HG03565 (cell line): ENCODE data around the gene SECTM1.
"Not testable (repeated sequence)": the region's sequence is repeated elsewhere in the genome, so short reads cannot be mapped to it uniquely, and the experiment has no call there.

ENCODE experiments used
- ATAC-seq: cut with Tn5 transposase; IDR thresholded peaks from one replicate; pipeline ENCODE4 v1.9.1; 2021; ENCODE audit warnings: mild to moderate bottlenecking, moderate library complexity; ENCODE audit not compliant: unreplicated experiment

SECTM1 gene

GRCh38 chr17:82370471-82371332, 37.1 kb upstream of the SECTM1 start:
- ATAC-seq, result no peak

DNA sequence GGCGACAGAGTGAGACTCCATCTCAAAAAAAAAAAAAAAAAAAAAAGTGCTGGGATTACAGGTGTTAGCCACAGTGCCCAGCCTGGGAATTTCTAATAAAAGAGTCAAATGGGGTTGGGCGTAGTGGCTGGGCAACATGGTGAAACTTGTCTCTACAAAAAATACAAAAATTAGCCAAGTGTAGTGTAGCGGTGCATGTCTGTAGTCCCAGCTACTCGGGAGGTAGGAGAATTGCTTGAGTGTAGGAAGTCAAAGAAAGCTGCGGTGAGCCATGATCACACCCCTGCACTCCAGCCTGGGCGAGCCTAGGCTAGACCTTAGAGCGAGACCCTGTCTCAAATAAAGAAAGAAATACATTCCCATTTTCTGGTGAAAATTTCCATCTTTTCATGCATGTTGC, 35.6 kb upstream of the SECTM1 start:
- ATAC-seq, result no peak

DNA sequence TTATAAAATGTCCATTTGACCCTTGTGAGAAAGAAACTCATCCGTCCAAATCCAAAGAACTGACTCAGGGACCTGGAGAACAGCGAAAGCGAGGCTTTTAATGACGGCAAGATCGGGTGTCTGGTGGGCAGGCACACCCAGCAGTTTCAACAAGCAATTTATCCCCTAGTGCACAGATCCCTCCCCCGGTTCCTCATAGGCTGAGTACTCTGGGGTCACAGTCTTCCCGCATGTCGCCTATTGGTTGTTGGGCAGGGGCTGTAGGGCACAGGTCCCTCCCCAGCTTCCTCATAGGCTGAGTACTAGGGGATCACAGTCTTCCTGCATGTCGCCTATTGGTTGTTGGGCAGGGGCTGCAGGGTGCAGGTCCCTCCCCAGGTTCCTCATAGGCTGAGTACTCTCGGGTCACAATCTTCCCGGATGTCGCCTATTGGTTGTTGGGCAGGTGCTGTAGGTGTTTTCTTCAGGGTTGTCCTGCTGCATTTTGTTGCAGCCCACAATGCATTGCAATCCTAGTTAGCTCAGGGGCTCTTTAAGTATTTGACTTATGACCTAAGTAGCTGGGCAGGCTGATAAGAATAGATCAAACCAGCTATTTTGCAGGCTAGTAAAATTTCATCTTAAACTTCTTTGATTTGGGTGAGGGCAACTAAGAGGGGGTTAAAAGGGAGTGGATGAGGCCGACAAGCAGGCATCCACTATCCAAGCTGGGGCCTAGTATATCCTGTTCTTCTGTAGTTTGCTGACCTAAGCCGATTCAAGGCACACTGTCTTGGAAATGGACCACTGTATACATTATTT, 34.4 kb upstream of the SECTM1 start:
- no peak for ATAC-seq

GRCh38 chr17:82366749-82367148, 33.2 kb upstream of the SECTM1 start:
- no peak for ATAC-seq

DNA sequence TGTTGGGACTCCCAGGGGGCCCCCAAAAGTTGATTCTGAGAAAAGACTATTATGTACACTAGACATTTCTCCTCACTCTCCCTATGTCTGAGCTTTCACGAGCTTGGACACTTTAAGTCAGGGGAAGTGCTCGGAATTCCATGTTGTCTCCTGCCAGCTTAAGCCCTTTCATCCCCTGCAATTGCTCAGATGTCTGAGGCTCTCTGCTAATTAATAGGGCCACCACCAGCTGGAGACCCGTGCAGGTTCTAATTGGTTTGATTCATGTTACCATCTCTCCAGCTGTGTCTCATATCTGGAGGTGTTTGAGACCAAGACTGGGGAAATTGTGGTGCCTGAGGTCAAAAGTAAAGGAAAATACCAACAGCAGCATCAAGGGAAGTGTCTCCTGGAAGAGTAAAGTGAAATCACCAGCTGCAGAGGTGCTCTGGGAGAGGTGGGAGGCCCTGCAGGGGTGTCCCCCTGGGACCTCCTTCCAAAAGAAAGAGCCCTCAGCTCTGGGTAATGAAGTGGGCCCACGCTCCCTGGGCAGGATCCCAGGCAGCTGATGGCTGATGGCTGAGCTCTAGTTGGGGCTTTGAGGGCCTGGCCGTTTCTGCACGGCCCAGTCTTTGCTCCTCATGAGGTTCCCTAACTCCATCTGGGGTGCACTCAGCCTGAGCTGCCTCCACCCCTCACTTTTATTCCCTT, 32.2 kb upstream of the SECTM1 start:
- ATAC-seq, result no peak

DNA sequence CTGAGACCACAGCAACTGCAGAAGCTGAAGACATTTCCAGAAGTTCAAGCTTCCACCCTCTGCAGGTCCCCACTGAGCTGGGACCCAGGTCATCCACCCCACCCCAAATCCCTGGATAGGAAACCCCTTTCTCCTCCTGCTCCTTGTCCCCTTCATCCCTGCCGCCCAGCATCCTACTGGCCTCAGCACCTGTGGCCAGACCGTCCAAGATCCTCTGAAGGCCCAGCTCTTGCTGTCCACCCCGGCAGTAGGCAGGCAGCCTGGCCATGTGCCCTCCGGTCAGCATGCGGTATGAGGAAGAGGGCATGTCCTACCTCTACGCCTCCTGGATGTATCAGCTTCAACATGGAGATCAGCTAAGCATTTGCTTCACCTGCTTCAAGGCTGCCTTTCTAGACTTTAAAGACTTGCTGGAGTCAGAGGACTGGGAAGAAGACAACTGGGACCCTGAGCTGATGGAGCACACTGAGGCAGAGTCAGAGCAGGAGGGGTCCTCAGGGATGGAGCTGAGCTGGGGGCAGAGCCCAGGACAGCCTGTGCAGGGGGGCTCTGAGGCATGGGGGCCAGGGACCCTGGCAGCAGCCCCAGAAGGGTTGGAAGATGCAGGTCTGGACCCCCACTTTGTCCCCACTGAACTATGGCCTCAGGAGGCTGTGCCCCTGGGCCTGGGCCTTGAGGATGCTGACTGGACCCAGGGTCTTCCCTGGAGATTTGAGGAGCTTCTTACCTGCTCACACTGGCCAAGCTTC, 28.5 kb upstream of the SECTM1 start:
- no peak for ATAC-seq

DNA sequence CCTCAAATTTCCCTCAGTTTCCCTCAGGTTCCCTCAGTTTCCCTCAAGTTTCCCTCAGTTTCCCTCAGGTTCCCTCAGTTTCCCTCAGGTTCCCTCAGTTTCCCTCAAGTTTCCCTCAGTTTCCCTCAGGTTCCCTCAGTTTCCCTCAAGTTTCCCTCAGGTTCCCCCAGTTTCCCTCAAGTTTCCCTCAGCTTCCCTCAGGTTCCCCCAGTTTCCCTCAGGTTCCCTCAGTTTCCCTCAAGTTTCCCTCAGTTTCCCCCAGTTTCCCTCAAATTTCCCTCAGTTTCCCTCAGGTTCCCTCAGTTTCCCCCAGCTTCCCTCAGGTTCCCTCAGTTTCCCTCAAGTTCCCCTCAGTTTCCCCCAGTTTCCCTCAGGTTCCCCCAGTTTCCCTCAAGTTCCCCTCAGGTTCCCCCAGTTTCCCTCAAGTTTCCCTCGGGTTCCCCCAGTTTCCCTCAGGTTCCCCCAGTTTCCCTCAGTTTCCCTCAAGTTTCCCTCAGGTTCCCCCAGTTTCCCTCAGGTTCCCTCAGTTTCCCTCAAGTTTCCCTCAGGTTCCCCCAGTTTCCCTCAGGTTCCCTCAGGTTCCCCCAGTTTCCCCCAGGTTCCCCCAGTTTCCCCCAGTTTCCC, 26.0 kb upstream of the SECTM1 start:
- not testable (repeated sequence) for ATAC-seq

GRCh38 chr17:82358465-82359350, 25.1 kb upstream of the SECTM1 start, which contains the start of gene TEX19:
Gene TEX19, plus strand, starts transcription at chr17:82359247. Its CDS starts 2,904 bp downstream, at chr17:82362151.
- ATAC-seq, result no peak

- no peak for ATAC-seq
These were observed 23.8 kb upstream of the SECTM1 start for GRCh38 chr17:82357394-82357793.

DNA sequence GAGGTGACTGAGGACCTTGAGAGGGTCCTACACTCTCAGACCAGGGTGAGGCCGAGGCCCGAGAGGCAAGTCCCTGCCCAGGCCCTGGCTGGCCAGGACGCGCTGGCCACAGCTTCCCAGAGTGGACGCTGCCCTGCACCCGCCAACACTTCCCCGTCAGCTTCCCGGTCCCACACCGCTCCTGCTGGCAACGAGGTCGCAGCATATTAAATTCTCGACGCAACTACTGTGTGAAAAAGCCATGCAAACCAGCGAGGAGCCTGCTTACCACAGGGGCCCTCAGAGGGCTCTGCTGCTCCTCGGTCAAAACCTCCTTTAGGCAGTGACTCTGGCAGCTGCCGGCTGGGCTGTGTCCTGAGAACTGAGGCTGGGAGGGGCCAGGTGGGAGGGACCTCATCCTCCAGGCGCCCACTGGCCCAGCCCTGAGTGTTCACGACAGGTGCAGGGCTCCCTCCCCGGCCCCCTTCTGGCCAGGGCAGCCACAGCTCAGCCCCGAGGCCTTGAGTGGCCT, 23.3 kb upstream of the SECTM1 start:
- no peak for ATAC-seq

DNA sequence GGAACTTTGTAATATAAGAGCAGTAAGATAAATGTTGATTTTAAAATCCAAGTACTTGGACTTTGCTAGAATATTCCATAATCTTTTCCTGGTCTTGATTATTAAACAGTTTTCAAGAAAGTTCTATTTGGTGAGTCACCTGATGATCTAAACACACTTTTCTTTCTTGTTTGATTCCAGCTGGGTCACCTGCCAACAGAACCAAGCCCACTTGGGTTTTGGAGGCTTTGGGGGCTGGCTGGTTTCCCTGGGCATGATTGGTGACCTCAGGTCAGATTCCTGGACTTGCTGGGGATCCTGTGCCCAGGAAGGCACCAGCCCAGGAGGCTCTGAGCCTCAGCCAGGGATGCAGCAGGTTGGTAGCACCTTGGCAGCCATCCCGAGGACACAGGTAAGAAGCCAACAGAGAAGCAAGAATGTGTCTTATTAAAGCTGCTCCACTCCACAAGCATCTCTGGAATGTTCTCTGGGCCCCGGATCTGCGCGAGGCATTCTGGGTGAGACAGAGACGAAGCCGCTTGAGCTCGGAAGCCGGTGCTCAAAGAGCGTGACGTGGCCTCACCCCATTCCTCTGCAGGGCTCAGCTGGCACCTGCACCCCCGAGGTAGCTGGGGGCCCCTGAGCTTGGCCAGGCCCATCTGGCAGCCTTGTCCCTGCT, 22.3 kb upstream of the SECTM1 start:
- no peak for ATAC-seq

GRCh38 chr17:82354804-82355308, 21.3 kb upstream of the SECTM1 start:
- ATAC-seq, result no peak

DNA sequence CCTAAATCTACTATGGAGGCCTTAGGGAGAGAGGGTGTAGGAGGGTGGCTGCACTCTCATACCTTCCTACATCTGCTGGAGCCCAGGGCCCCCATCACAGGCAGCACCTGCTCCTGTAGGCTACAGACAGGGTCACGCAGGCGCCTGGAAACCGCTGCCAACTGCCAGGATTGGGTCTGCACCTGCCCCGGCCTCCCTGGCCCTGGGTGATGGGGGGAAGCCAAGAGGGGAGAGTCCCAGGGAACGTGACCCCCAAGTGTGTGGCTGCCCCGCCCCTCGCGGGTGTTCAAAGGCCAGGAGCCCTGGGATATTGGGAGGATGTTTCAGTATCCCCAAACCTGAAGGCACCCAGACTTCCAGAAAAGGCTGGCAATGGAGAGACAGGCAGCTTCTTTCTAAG, 19.9 kb upstream of the SECTM1 start:
- no peak for ATAC-seq

GRCh38 chr17:82351713-82352488, 18.3 kb upstream of the SECTM1 start:
- ATAC-seq, result no peak

DNA sequence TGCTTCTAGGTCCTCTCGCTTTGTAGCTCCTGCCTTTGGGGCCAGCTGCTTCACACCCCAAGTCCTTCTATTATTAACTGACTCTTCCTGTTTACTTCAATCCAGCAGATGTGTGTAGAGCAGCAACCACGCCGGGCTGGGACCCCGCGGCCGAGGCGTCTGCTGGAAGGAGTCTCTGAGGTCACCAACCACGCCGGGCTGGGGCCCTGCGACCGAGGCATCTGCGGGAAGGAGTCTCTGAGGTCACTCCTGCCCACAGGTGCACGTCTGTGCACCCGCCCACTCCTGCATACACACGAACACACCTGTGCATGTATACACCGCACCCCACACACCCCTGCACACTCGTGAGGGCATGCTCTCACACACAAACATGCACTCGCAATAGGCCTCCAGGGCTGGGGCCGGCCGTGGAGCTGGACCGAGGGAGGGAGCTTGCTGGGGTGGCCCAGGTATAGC, 17.7 kb upstream of the SECTM1 start:
- no peak for ATAC-seq

DNA sequence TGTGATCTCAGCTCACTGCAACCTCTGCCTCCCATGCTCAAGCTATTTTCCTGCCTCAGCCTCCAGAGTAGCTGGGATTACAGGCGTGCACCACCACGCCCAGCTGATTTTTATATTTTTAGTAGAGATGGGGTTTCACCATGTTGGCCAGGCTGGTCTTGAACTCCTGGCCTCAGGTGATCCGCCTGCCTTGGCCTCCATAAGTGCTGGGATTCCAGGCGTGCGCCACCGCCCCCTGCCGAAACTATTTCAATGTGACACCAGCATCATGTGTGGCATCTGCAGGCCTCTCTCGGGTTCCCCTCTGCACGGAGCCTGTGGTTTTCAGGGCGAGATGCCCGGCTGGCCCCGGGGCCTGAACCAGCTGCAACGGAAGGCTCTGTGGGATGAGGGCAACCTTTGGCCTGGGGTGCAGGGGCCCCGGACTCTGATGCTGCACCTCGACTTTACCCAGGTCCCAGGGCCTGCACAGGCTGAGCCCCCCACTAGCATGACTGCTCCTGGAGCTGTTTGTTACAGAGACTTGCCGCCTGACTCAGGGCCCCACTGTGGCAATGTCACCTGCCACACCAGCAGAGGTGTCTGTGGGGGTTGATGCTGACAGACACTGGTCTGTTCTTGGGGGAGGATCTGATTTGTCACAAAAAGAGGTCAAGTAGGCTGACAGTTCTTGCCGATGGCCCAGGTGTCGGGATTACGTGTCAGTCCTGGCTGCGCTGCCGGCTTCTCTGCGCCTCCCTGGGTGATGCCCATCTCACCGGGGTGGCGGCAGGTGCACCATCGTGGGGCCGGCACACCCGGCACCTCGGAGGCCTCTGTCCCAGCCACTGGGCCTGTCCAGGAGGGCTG, 16.8 kb upstream of the SECTM1 start:
- no peak for ATAC-seq
